ACC112 (cell line): Measurements from ENCODE around the gene PLPP1.
"Not testable (repeated sequence)": the region's sequence is repeated elsewhere in the genome, so short reads cannot be mapped to it uniquely, and the experiment has no call there.

Experiments
- H2AFZ ChIP-seq: fragments of 200-600 bp; sonication (generic); one replicate; pipeline ENCODE4 v1.6.0; 2017; ENCODE audit warnings: antibody characterized with exemption, low read length; ENCODE audit not compliant: unreplicated experiment
- H3K27ac ChIP-seq: fragments of 200-600 bp; sonication (generic); 2 replicates; pipeline ENCODE4 v1.5.1; 2014; ENCODE audit warnings: low read depth, mild to moderate bottlenecking, antibody characterized with exemption, low read length, moderate library complexity
- H3K27me3 ChIP-seq: fragments of 200-600 bp; sonication (generic); 2 replicates; pipeline ENCODE4 v1.6.1; 2014; ENCODE audit warnings: mild to moderate bottlenecking, antibody characterized with exemption, low read length, moderate library complexity, mixed read lengths; ENCODE audit not compliant: insufficient read depth
- H3K36me3 ChIP-seq: fragments of 200-600 bp; sonication (generic); 2 replicates; pipeline ENCODE4 v1.6.1; 2016; ENCODE audit warnings: mild to moderate bottlenecking, antibody characterized with exemption, low read length, moderate library complexity, mixed read lengths; ENCODE audit not compliant: insufficient read depth
- H3K4me1 ChIP-seq: fragments of 200-600 bp; sonication (generic); one replicate; pipeline ENCODE4 v1.6.1; 2016; ENCODE audit warnings: low read length, mixed read lengths; ENCODE audit not compliant: insufficient read depth, unreplicated experiment, control insufficient read depth
- H3K4me3 ChIP-seq: fragments of 200-600 bp; sonication (generic); 2 replicates; pipeline ENCODE4 v1.5.1; 2014; ENCODE audit warnings: mild to moderate bottlenecking, low read depth, low read length
- H3K79me2 ChIP-seq: fragments of 200-600 bp; sonication (generic); one replicate; pipeline ENCODE4 v1.6.0; 2016; ENCODE audit warnings: low read length; ENCODE audit not compliant: control insufficient read depth, unreplicated experiment, insufficient read depth

PLPP1 gene

GRCh38 chr5:55505711-55506110 is 29.1 kb downstream of the PLPP1 start:
- H3K4me1 ChIP-seq, H3K79me2 ChIP-seq, H3K27me3 ChIP-seq, H3K36me3 ChIP-seq, H2AFZ ChIP-seq, H3K27ac ChIP-seq, H3K4me3 ChIP-seq: not testable (repeated sequence)

- not testable (repeated sequence) for H3K4me3 ChIP-seq, H2AFZ ChIP-seq, H3K4me1 ChIP-seq, H3K79me2 ChIP-seq, H3K27ac ChIP-seq, H3K36me3 ChIP-seq, H3K27me3 ChIP-seq
Measured at GRCh38 chr5:55503917-55504316, 30.8 kb downstream of the PLPP1 start.

GRCh38 chr5:55502759-55503158 is 32.0 kb downstream of the PLPP1 start:
- no peaks in the 10 kb centered on the region for H3K36me3 ChIP-seq
- H3K27me3 ChIP-seq: no peaks in the 10 kb centered on the region
- no peak overlapping the region for H3K4me3 ChIP-seq
- no peaks in the 10 kb centered on the region for H3K4me1 ChIP-seq
- H3K79me2 ChIP-seq: peaks cover 5% of the 10 kb centered on the region
- no peak overlapping the region for H3K27ac ChIP-seq
- no peak overlapping the region for H2AFZ ChIP-seq

- H3K4me3 ChIP-seq: no peak overlapping the region
- no peaks in the 10 kb centered on the region for H3K27me3 ChIP-seq
- no peaks in the 10 kb centered on the region for H3K36me3 ChIP-seq
- H2AFZ ChIP-seq: no peak overlapping the region
- peaks cover 3% of the 10 kb centered on the region for H3K79me2 ChIP-seq
- H3K4me1 ChIP-seq: no peaks in the 10 kb centered on the region
- no peak overlapping the region for H3K27ac ChIP-seq
Measured at GRCh38 chr5:55498457-55498856, 36.3 kb downstream of the PLPP1 start.

GRCh38 chr5:55497712-55498111 is 37.1 kb downstream of the PLPP1 start:
- Histone ChIP-seq H2AFZ (no peak overlapping the region), H3K79me2 (peaks cover 3% of the 10 kb centered on the region), H3K4me1 (no peaks in the 10 kb centered on the region), H3K27ac (no peak overlapping the region), H3K27me3 (no peaks in the 10 kb centered on the region), H3K4me3 (no peak overlapping the region), H3K36me3 (no peaks in the 10 kb centered on the region)

- Histone ChIP-seq H3K27ac (no peak overlapping the region), H3K4me1 (no peaks in the 10 kb centered on the region), H3K36me3 (no peaks in the 10 kb centered on the region), H3K27me3 (no peaks in the 10 kb centered on the region), H3K79me2 (peaks cover 3% of the 10 kb centered on the region), H2AFZ (no peak overlapping the region), H3K4me3 (no peak overlapping the region)
Measured at GRCh38 chr5:55495216-55495615, 39.5 kb downstream of the PLPP1 start.

- H3K4me3 ChIP-seq: no peak overlapping the region
- H3K4me1 ChIP-seq: no peaks in the 10 kb centered on the region
- H2AFZ ChIP-seq: no peak overlapping the region
- H3K27me3 ChIP-seq: no peaks in the 10 kb centered on the region
- no peaks in the 10 kb centered on the region for H3K36me3 ChIP-seq
- no peak overlapping the region for H3K27ac ChIP-seq
- H3K79me2 ChIP-seq: peaks cover 3% of the 10 kb centered on the region
Measured at GRCh38 chr5:55492449-55492848, 42.3 kb downstream of the PLPP1 start.

GRCh38 chr5:55485073-55485472 is 49.7 kb downstream of the PLPP1 start:
- no peak overlapping the region for H3K4me3 ChIP-seq

GRCh38 chr5:55484531-55484930 is 50.2 kb downstream of the PLPP1 start:
- no peak overlapping the region for H2AFZ ChIP-seq
- H3K79me2 ChIP-seq: no peaks in the 10 kb centered on the region
- peaks cover 15% of the 10 kb centered on the region for H3K4me1 ChIP-seq
- H3K36me3 ChIP-seq: no peaks in the 10 kb centered on the region
- H3K4me3 ChIP-seq: no peak overlapping the region
- H3K27ac ChIP-seq: no peak overlapping the region
- no peaks in the 10 kb centered on the region for H3K27me3 ChIP-seq

More at GRCh38 chr5:55485073-55485472, 49.7 kb downstream of the PLPP1 start:
- H2AFZ ChIP-seq: no peak overlapping the region
- no peaks in the 10 kb centered on the region for H3K36me3 ChIP-seq
- no peaks in the 10 kb centered on the region for H3K79me2 ChIP-seq
- no peaks in the 10 kb centered on the region for H3K27me3 ChIP-seq
- no peak overlapping the region for H3K27ac ChIP-seq
- H3K4me1 ChIP-seq: peaks cover 15% of the 10 kb centered on the region

GRCh38 chr5:55483885-55484284 is 50.9 kb downstream of the PLPP1 start:
- Histone ChIP-seq H3K4me3 (no peak overlapping the region), H3K27ac (no peak overlapping the region), H2AFZ (no peak overlapping the region), H3K36me3 (no peaks in the 10 kb centered on the region), H3K27me3 (no peaks in the 10 kb centered on the region), H3K4me1 (peaks cover 15% of the 10 kb centered on the region), H3K79me2 (no peaks in the 10 kb centered on the region)

GRCh38 chr5:55481293-55481855 is 53.4 kb downstream of the PLPP1 start:
- Histone ChIP-seq H3K27ac (peak overlapping the region; percentile 44; the same call in 1 of the 2 replicates), H3K36me3 (no peaks in the 10 kb centered on the region), H3K4me1 (peaks cover 15% of the 10 kb centered on the region), H3K79me2 (no peaks in the 10 kb centered on the region), H3K27me3 (no peaks in the 10 kb centered on the region), H2AFZ (no peak overlapping the region), H3K4me3 (peak overlapping the region; percentile 21; the same call in 1 of the 2 replicates)
